HG03159 (cell line): ENCODE data around the gene USP10.
A peak's percentile ranks its signal among the peaks of the same experiment; 100 is the strongest.

ENCODE experiments used
- ATAC-seq: cut with Tn5 transposase; IDR thresholded peaks from one replicate; pipeline ENCODE4 v1.9.1; 2021; ENCODE audit warnings: mild to moderate bottlenecking, moderate library complexity; ENCODE audit not compliant: unreplicated experiment

Gene USP10

DNA sequence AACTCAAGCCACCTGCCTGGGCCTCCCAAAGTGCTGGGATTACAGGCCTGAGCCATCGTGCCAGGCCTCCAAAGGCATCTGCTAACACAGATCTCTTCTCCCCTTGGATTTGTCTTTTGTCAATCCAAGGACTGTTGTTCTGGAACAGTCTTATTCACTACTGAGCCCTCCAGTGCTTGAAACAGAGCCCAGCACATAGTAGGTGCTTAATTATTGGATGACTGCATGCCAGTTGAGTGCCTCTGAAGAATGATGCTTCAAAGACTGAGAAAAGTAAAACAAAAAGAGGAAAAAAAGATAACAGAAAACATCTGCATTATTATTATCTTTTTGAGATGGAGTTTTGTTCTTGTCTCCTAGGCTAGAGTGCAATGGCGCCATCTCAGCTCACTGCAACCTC is 118.3 kb downstream of the USP10 start:
- no peak for ATAC-seq

DNA sequence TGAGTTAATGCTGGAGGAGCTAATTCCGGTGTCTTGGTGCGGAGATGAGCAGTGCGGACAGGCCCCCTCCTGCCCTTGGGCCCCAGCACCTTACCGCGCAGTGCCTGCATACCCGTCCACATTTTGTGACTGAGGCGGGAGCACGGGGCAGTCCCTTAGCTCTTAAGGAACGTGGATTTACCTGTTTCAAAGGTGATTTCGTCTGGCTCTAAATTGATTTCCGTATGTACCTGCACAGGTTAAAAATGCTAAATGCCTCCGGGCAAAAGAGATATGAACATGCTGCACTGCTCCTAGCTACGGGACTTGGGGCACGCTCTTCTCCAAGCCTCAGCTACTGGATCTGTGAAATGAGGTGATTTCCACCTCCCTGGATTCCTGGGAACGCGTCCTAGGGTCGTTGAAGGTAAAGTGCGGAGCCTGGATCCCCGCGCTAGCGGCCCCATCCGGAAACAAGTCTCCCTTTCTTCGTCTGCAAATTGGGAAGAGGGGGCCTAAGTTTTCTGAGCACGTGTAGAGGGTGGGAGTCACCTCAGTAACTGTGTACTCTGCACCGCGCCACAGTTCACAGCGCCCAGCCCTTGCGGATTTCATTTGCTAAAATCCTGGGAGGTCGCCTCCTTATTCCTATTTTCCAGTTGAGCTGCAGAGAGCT is 119.3 kb downstream of the USP10 start:
- no peak for ATAC-seq

DNA sequence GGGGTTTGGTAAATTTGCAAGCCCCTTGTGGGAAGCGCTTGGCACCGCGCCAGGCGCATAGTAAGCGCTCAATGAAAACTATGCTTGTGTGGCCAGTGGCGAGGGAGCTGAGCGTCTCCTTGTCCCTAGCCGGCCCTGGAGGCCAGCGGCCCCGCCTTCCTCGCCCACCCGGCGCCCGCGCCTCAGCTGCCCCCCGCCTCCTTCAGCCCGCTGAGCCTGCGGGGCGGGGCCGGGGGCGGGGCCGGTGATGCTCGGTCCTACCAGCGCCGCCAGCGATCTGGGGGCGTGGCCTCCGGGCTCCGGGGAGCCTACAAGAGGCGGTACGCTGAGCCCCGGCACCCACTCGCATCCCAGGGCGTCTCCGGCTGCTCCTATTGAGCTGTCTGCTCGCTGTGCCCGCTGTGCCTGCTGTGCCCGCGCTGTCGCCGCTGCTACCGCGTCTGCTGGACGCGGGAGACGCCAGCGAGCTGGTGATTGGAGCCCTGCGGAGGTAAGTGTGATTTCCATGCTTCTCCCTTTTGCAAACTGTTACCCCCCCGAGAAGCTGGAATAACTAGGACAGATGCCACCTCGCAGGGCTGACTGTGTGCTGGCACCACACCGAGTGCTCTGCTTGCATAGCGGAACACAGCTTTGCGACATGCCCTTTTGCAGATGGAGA is 120.0 kb downstream of the USP10 start, which contains the start of gene CRISPLD2:
CRISPLD2 (plus strand) TSS at position 342 of the 661 bp plus-strand sequence. CDS start 18,511 bp downstream, outside the sequence.
- ATAC-seq: peak; percentile 64

DNA sequence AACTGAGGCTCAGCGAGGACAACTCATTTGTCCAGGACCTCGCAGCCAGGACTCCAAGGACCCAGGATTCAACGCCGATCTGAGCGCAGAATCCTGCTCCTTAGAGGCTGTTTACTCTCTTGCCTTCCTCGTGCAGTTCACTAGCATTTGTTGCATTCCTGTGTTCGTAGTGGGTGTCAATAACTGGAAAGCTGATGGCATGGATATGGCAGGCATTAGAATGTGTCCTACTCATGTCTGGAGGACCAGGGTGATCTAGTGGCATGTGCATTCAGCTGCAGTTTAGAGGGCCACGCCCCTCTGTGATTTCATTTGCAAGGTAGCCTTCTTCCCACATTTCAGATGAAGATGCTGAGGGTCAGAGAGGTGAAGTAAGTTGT is 120.5 kb downstream of the USP10 start:
- no peak for ATAC-seq

GRCh38 chr16:84820771-84821170 is 121.0 kb downstream of the USP10 start:
- no peak for ATAC-seq

GRCh38 chr16:84821179-84821578 is 121.4 kb downstream of the USP10 start:
- no peak for ATAC-seq

GRCh38 chr16:84821728-84822689 is 122.2 kb downstream of the USP10 start:
- ATAC-seq: no peak

- no peak for ATAC-seq
Measured at GRCh38 chr16:84822990-84823389, 123.2 kb downstream of the USP10 start.

GRCh38 chr16:84823484-84823883 is 123.7 kb downstream of the USP10 start:
- no peak for ATAC-seq

DNA sequence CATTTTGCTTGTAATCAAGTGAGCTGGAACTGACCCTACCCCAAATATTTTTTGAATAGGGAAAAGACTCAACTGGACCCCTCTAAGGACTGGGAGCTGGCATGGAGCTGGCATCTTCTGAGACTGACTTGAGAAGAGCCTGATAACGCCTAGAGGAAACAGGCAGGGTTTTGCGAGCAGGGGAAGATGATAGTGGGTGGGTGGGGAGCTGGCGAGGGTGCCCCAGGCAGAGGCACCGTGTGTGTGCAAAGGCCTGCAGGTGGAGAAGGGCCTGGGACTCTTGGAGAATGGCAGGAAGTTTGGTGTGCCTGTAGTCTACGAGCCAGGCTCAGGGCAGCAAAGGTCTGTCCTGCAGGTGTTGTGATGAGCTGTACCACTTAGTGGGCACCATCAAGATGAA is 124.1 kb downstream of the USP10 start:
- no peak for ATAC-seq

GRCh38 chr16:84825896-84826557 is 126.2 kb downstream of the USP10 start:
- ATAC-seq: no peak

GRCh38 chr16:84826558-84826941 is 126.8 kb downstream of the USP10 start:
- ATAC-seq: no peak

- ATAC-seq: no peak
Measured at GRCh38 chr16:84827131-84827574, 127.4 kb downstream of the USP10 start.

- no peak for ATAC-seq
Measured at GRCh38 chr16:84827897-84828296, 128.1 kb downstream of the USP10 start.

GRCh38 chr16:84828322-84828721 is 128.5 kb downstream of the USP10 start:
- no peak for ATAC-seq
